GM12801 (cell line): ENCODE data around the gene ICAM1.

Source experiments
- TF ChIP-seq, protein P1 (sequence below): IDR thresholded peaks from one replicate; pipeline ENCODE4 v1.5.1; 2011; ENCODE audit warnings: control low read depth; ENCODE audit not compliant: insufficient read length; ENCODE audit errors: extremely low read depth

The ICAM1 gene

GRCh38 chr19:10315335-10316214, 44.7 kb downstream of the ICAM1 start, which contains the start of gene FDX2:
FDX2 (minus strand) TSS chr19:10316015; CDS start chr19:10315996, 19 bp downstream.
- TF ChIP-seq, protein P1, sequence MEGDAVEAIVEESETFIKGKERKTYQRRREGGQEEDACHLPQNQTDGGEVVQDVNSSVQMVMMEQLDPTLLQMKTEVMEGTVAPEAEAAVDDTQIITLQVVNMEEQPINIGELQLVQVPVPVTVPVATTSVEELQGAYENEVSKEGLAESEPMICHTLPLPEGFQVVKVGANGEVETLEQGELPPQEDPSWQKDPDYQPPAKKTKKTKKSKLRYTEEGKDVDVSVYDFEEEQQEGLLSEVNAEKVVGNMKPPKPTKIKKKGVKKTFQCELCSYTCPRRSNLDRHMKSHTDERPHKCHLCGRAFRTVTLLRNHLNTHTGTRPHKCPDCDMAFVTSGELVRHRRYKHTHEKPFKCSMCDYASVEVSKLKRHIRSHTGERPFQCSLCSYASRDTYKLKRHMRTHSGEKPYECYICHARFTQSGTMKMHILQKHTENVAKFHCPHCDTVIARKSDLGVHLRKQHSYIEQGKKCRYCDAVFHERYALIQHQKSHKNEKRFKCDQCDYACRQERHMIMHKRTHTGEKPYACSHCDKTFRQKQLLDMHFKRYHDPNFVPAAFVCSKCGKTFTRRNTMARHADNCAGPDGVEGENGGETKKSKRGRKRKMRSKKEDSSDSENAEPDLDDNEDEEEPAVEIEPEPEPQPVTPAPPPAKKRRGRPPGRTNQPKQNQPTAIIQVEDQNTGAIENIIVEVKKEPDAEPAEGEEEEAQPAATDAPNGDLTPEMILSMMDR, result no peak

- TF ChIP-seq, protein P1, result no peak
Observed at GRCh38 chr19:10316229-10317044, 45.5 kb downstream of the ICAM1 start.

GRCh38 chr19:10317045-10317856, 46.3 kb downstream of the ICAM1 start:
- TF ChIP-seq, protein P1, result no peak

GRCh38 chr19:10317857-10318462, 47.0 kb downstream of the ICAM1 start:
- TF ChIP-seq, protein P1, result no peak

- TF ChIP-seq, protein P1, result no peak
Observed at GRCh38 chr19:10318807-10319682, 48.1 kb downstream of the ICAM1 start.

DNA sequence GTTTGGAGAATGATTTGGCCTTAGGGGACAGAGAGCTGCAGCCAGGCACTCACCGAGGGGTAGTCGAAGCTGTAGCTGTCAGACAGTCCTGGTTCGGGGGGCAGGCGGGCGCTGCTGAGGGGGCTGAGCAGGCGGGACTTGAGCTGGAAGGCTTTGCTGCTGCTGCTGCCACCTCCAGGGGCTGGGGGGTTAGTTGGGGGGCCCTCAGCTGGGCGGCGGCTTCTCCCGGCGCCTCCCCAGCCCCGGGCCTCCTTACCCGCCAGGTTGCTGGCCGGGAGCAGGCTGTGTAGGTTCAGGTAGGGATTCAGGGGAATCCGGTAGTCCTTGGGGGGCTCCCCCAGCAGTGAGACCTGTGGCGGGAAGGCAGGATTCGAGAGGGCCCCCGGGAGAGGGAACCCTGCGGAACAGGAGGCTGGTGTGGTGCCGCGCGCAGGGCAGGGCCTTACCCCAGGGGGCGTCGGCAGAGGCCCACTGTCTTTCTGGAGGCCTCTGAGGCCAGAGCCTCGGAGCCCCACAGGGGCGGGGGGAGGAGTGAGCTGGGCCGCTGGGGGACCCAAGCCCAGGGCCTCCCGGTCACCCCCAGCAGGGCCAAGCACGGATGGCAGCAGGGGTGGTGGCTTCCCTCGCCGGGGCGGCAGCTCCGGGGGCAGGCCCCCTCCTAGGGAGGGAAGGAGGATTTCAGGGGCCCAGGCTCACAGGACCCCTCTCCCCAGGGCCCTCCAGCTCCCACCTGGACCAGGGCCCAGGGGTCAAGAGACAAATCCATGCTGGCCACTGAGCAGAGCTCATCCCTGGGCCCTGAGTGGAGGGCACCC, 49.9 kb downstream of the ICAM1 start:
- TF ChIP-seq, protein P1, result no peak
